Measurements from ENCODE around the gene IGSF9. TPM values are rescaled to one million over a fixed set of nuclear protein-coding genes. Genes with fewer than 3 reads are reported as not detected.

The IGSF9 gene
- total RNA-seq, 1 donor from 2014 or later, result 2.2 TPM

DNA sequence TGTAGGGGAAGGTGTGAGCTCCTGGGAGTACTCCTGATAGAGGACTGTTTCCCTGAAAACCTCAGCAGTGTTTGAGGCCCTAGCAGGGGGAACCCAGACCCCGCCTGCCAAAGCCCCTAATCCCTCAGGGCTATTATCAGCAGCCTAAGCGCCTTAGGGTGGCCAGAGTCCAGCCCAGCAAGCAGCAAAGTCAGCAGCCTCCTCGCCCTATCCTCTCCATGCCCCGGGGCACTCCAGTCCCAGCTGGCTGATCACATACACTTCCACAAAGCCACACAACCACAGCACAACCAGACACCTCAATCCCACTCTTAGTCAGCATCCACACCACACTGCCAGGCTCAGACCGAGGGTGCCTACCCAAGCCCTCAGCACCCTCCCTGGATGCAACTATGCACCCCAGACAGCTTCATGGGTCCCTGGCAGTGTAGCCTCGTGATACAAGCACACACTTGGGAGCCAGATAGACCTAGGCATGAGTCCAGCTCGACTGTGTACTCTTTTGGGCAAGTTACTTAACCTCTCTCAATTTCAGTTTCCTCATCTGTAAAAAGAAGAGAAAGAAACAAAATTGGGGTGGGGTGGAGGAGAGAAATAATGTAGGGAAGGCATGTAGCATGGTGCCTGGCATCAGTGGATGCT, 7.1 kb downstream of the IGSF9 start:
- intact Hi-C loops (cut with DNase I), result loop anchor here (5.0 kb wide), 1 partner anchor 69 kb away; no protein-coding TSS in a partner anchor
- TF ChIP-seq, protein P1, sequence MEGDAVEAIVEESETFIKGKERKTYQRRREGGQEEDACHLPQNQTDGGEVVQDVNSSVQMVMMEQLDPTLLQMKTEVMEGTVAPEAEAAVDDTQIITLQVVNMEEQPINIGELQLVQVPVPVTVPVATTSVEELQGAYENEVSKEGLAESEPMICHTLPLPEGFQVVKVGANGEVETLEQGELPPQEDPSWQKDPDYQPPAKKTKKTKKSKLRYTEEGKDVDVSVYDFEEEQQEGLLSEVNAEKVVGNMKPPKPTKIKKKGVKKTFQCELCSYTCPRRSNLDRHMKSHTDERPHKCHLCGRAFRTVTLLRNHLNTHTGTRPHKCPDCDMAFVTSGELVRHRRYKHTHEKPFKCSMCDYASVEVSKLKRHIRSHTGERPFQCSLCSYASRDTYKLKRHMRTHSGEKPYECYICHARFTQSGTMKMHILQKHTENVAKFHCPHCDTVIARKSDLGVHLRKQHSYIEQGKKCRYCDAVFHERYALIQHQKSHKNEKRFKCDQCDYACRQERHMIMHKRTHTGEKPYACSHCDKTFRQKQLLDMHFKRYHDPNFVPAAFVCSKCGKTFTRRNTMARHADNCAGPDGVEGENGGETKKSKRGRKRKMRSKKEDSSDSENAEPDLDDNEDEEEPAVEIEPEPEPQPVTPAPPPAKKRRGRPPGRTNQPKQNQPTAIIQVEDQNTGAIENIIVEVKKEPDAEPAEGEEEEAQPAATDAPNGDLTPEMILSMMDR (IDR thresholded peaks at IDR 0.05), result no peak

DNA sequence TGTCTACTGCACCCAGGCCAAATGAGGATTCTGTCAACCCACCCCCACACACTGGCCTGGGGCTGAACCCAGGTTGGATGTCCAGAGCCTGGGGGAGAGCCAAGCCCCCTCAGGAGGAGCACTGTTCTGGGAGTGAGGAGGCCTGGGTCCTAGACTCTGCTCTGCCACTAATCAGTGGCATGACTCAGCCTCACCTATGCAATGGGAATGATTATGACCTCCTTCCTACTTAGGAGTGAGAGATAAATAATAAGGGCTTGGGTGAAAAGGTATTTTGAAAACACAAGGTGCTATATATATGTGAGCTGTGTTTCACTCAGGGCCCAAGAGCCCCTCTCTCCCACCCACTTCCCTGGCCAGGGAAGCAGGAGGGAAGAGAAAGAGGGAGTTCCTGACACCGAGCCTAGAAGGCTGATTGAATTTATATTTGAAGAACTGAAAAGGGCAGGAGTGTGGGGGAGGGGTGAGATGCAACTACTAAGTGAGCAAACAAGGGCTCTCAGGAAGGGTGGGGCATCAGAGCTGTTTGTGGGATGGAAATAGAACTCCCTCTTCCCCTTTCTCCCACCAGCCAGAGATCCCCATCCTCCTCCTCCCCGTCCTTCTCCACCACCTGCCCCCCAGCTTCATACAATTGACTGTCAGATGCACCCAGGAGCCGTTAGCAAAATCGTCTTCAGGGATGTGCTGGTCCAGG, 8.2 kb downstream of the IGSF9 start:
- intact Hi-C loops (cut with DNase I), result loop anchor here (5.0 kb wide), 1 partner anchor 70 kb away; no protein-coding TSS in a partner anchor
- DNase-seq, result peak; percentile 45
- TF ChIP-seq, protein P1 (IDR thresholded peaks at IDR 0.05), result no peak
- Histone ChIP-seq H3K9me3 (no peaks in the 10 kb centered on the region), H3K4me3 (no peak overlapping the region), H3K27ac (no peak overlapping the region), H3K36me3 (no peaks in the 10 kb centered on the region), H3K4me1 (peaks cover 6% of the 10 kb centered on the region), H3K27me3 (no peaks in the 10 kb centered on the region)
- ATAC-seq, result no peak

More for the DNA sequence above, 7.1 kb downstream of the IGSF9 start:
- Histone ChIP-seq H3K27ac (no peak overlapping the region), H3K4me3 (no peak overlapping the region), H3K9me3 (no peaks in the 10 kb centered on the region), H3K4me1 (peaks cover 6% of the 10 kb centered on the region), H3K36me3 (no peaks in the 10 kb centered on the region), H3K27me3 (no peaks in the 10 kb centered on the region)
- DNase-seq, result no peak
- peak; percentile 2 for ATAC-seq

DNA sequence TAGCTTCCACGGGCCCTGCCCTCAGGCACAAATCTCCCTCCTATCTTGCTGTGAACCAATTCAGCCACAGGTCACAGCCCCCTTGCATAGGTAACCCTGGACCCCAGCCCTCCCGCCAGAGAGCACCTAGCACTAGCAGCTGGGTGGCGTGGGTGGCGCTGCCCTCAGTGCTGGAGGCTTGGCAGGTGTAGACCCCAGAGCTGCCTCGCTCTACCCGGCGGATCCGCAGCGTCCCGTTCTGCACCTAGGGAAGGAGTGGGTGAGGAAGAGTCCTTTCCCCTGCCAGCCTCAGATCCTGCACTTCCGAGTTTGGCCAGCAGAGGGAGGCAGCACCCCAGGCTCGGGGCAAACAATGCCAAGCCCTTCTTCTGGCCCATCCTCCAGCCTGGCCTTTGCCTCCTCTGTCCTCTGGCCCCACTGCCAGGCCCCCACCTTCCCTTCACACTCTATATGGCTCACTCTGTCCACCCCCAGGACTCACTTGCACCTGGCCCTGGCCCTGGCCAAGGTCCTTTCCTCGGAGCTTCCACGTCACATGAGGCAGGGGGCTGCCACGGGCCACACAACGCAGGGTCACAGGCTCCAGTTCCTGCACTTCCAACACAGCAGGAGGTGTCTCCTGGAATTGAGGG, 9.0 kb downstream of the IGSF9 start:
- TF ChIP-seq, protein P1 (IDR thresholded peaks at IDR 0.05), result peak; percentile 100
- intact Hi-C loops (cut with DNase I), result loop anchor here (5.0 kb wide), 1 partner anchor 71 kb away; no protein-coding TSS in a partner anchor
- no peak overlapping the region for H3K27ac ChIP-seq
- no peaks in the 10 kb centered on the region for H3K36me3 ChIP-seq
- DNase-seq (peak; percentile 85), ATAC-seq (peak; percentile 91)
- no peaks in the 10 kb centered on the region for H3K9me3 ChIP-seq
- H3K27me3 ChIP-seq, result no peaks in the 10 kb centered on the region
- H3K4me3 ChIP-seq, result no peak overlapping the region
- peaks cover 6% of the 10 kb centered on the region for H3K4me1 ChIP-seq

DNA sequence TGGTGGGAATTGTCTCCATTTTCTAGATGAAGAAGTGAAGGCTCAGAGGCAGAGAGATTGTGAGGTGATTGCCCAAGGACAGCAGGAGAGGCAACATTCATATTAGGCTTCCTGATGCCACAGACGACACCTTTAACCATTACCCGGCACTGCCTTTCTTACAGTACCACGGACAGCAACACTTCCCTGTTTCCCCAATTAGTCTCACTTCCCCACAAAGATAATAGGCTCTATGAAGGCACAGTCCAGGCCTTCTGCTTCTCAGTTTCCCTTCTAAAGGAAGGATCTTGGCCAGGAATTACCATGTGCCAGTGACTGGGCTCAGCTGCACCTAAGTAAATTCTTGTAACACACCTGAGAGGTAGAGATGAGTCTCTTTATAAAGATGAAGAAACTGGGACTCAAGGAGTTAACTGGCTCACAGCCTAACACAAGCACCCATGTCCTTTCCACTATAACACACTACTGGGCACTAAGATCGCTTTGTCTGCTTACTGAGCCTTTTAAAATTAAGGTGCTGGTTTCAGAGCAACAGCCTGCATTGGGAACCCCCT, 9.6 kb downstream of the IGSF9 start:
- Histone ChIP-seq H3K27me3 (no peaks in the 10 kb centered on the region), H3K9me3 (no peaks in the 10 kb centered on the region), H3K4me1 (peaks cover 6% of the 10 kb centered on the region), H3K27ac (no peak overlapping the region), H3K4me3 (no peak overlapping the region), H3K36me3 (no peaks in the 10 kb centered on the region)
- intact Hi-C loops (cut with DNase I), result loop anchor here (5.0 kb wide), 1 partner anchor 72 kb away; no protein-coding TSS in a partner anchor
- DNase-seq, result no peak
- ATAC-seq, result peak; percentile 46
- TF ChIP-seq, protein P1 (IDR thresholded peaks at IDR 0.05), result no peak

DNA sequence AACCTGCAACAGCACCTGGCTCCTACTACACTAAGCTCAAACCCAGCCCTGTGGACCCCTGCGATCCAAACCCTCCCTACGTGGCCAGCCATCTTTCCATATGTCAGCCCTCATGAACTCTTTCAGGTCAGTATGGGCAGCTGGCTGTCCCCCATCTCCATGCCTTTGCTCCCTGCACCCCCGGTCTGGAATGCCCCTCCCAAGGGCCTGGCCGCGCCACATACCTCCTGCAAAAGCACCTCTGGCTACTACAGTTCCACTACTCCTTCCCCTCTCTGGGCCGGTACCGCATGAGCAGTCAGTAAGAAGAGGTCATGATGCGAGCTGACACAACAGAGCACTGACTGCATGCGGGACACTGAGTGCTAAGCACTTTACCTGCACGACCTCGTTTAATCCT, 10.1 kb downstream of the IGSF9 start:
- H3K4me1 ChIP-seq, result peaks cover 6% of the 10 kb centered on the region
- H3K27ac ChIP-seq, result no peak overlapping the region
- TF ChIP-seq, protein P1 (IDR thresholded peaks at IDR 0.05), result no peak
- H3K36me3 ChIP-seq, result no peaks in the 10 kb centered on the region
- intact Hi-C loops (cut with DNase I), result loop anchor here (5.0 kb wide), 1 partner anchor 72 kb away; no protein-coding TSS in a partner anchor
- no peaks in the 10 kb centered on the region for H3K27me3 ChIP-seq
- no peak overlapping the region for H3K4me3 ChIP-seq
- DNase-seq, result no peak
- no peaks in the 10 kb centered on the region for H3K9me3 ChIP-seq
- no peak for ATAC-seq
